Common myeloid progenitor, CD34-positive (primary cell): ENCODE data around the gene SLC37A4.
"Not testable (repeated sequence)": the region's sequence is repeated elsewhere in the genome, so short reads cannot be mapped to it uniquely, and the experiment has no call there.

ENCODE experiments used
- CTCF ChIA-PET: fragments of 350-600 bp; sonication (Branson Sonifier 250); formaldehyde crosslinking; loops from one replicate; lab custom pipeline; 2021; ENCODE audit warnings: antibody characterized with exemption; lab: Charles Lee
- POLR2A ChIA-PET: fragments of 350-600 bp; sonication (Branson Sonifier 250); formaldehyde crosslinking; loops from one replicate; lab custom pipeline; 2021; ENCODE audit warnings: antibody characterized with exemption; lab: Charles Lee
- DNase-seq, 3 donors: peaks; one replicate each; pipeline versions ENCODE4 v3.0.0 to v3.0.0-alpha.2; 2013
- H3K27ac ChIP-seq, 2 experiments: 1 replicate in 1 of 2; 2 replicates in 1 of 2; pipeline ENCODE4 v1.7.0; 2013; ENCODE audit warnings: inconsistent platforms in 2 of 2, low read length in 2 of 2, mild to moderate bottlenecking in 2 of 2, low read depth in 1 of 2, moderate library complexity in 1 of 2; ENCODE audit not compliant: severe bottlenecking in 2 of 2, insufficient read depth in 1 of 2, poor library complexity in 1 of 2
- H3K27me3 ChIP-seq, 5 experiments: replicated peaks in 2 of 5; 1 replicate in 3 of 5; 2 replicates in 2 of 5; pipeline versions ENCODE4 v1.6.1 to v1.7.0; 2013; ENCODE audit warnings: low read length in 4 of 5, mild to moderate bottlenecking in 2 of 5, moderate library complexity in 2 of 5, inconsistent platforms in 1 of 5; ENCODE audit not compliant: insufficient read depth in 5 of 5, control insufficient read depth in 4 of 5
- H3K36me3 ChIP-seq, 4 experiments: 1 replicate in 2 of 4; 2 replicates in 2 of 4; pipeline versions ENCODE4 v1.6.1 to v1.7.0; 2013; ENCODE audit warnings: low read length in 3 of 4, control low read depth in 1 of 4, mild to moderate bottlenecking in 1 of 4; ENCODE audit not compliant: control insufficient read depth in 4 of 4, insufficient read depth in 4 of 4
- H3K4me1 ChIP-seq, 4 experiments: 1 replicate in 3 of 4; 2 replicates in 1 of 4; pipeline versions ENCODE4 v1.6.1 to v1.7.1; 2013; ENCODE audit warnings: low read length in 3 of 4, mild to moderate bottlenecking in 3 of 4, control low read depth in 1 of 4, inconsistent platforms in 1 of 4, moderate library complexity in 1 of 4; ENCODE audit not compliant: control insufficient read depth in 4 of 4, insufficient read depth in 4 of 4; ENCODE audit errors: control extremely low read depth in 1 of 4
- H3K4me3 ChIP-seq, 7 experiments: 1 replicate in 4 of 7; 2 replicates in 3 of 7; pipeline versions ENCODE4 v1.5.1 to v1.7.0; 2013; ENCODE audit warnings: mild to moderate bottlenecking in 7 of 7, low read length in 6 of 7, moderate library complexity in 6 of 7, inconsistent platforms in 2 of 7, low read depth in 2 of 7, control low read depth in 1 of 7; ENCODE audit not compliant: insufficient read depth in 4 of 7, control insufficient read depth in 1 of 7; ENCODE audit errors: extremely low read depth in 1 of 7
- H3K9me3 ChIP-seq, 5 experiments: 1 replicate in 4 of 5; 2 replicates in 1 of 5; pipeline versions ENCODE4 v1.6.1 to v1.7.1; 2013; ENCODE audit warnings: low read length in 4 of 5, mild to moderate bottlenecking in 2 of 5, inconsistent platforms in 1 of 5, low read depth in 1 of 5, moderate library complexity in 1 of 5; ENCODE audit not compliant: control insufficient read depth in 4 of 5, insufficient read depth in 2 of 5; ENCODE audit errors: control extremely low read depth in 1 of 5
- WGBS: methylation state at CpG from one replicate; pipeline ENCODE4 v1.1.5; 2013; ENCODE audit not compliant: insufficient coverage; 5-methylcytosine and 5-hydroxymethylcytosine counted together

Gene SLC37A4

GRCh38 chr11:119061256-119061655 lies 30.6 kb upstream of the SLC37A4 start:
- Histone ChIP-seq H3K4me3 (no peak overlapping the region), H3K27ac (no peak overlapping the region), H3K36me3 (peaks cover 0 to 3% (median 0%) of the 10 kb centered on the region in 4 experiments), H3K27me3 (no peaks in the 10 kb centered on the region), H3K4me1 (peaks cover 2 to 21% (median 14%) of the 10 kb centered on the region in 4 experiments), H3K9me3 (no peaks in the 10 kb centered on the region)
- DNase-seq = no peak
- 100% methylated on average over 2 of the region's 3 CpGs for WGBS
- ChIA-PET CTCF (interaction anchor here (1.0 to 1.1 kb wide), 2 partner anchors 34 to 35 kb away, joined by 3 read pairs; a partner anchor contains a TSS), POLR2A (no interaction called here)

- not testable (repeated sequence) for H3K9me3 ChIP-seq, H3K27me3 ChIP-seq, H3K27ac ChIP-seq, H3K4me3 ChIP-seq, DNase-seq
- POLR2A ChIA-PET = interaction anchor here (4.9 kb wide), 1 partner anchor 8 kb away, joined by 36 read pairs; the partner anchor contains the start of gene VPS11
- 100% methylated on average over 5 of the region's 35 CpGs for WGBS
- CTCF ChIA-PET = interaction anchor here (1.3 kb wide), 1 partner anchor 38 kb away, joined by 3 read pairs; no protein-coding TSS in a partner anchor
- H3K36me3 ChIP-seq = peaks cover 3 to 16% (median 12%) of the 10 kb centered on the region in 4 experiments
- H3K4me1 ChIP-seq = peaks cover 4 to 22% (median 19%) of the 10 kb centered on the region in 4 experiments
These were observed 28.5 kb upstream of the SLC37A4 start for GRCh38 chr11:119059128-119059527.

DNA sequence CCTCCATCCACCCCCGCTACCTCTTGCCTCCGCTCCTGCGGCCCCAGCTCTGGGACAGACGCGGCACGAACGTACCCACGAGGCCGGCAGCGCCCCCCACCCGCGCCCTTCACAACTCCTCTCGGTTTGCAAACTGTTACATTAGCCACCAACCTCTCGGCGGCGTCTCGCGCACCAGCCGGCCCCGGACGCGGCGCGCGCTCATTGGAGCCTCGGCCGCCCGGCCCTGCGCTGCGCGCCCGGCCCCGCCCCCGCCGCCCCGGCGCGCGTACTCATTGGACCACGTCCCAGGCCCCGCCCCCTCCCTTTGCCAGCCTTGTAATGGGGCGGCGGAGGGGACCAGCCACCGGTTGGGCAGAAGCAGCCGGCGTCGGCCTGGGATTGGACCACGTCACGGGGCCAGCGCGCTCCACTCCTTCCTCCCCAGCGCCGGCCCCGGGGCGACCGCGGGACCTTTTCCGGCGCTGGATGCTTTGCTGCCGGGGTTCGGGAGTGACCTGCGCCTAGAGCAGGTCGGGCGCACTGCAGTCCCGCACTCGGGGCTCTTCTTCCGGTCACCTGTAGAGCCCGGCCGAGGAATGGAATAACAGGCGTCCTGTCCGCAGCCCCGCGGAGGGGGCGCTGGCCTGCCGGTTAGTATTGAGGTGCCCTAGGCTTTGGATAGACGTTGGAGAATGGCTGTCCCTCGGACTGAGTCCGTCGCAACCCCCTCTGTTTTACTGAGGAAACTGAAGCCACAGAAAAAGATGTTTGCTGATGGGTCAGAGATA lies 26.5 kb upstream of the SLC37A4 start, which contains the start of gene HYOU1:
TSS of gene HYOU1 (minus strand) at position 206 of the 770 bp plus-strand sequence. CDS start 1,045 bp downstream, outside the sequence.
- POLR2A ChIA-PET = interaction anchor here (1.0 to 4.9 kb wide), 7 partner anchors 10 to 45 kb away, joined by 3 to 36 read pairs (median 9); partner anchors contain the start of genes DPAGT1, RPS25, TRAPPC4 and VPS11
- peak; percentile 96 to 98 (median 98) for DNase-seq
- H3K9me3 ChIP-seq = no peaks in the 10 kb centered on the region
- H3K27me3 ChIP-seq = no peaks in the 10 kb centered on the region
- peak within 1 kb of the TSS; percentile 89 to 95 for H3K27ac ChIP-seq
- peaks cover 4 to 22% (median 19%) of the 10 kb centered on the region in 4 experiments for H3K4me1 ChIP-seq
- H3K36me3 ChIP-seq = peaks cover 10 to 35% (median 29%) of the 10 kb centered on the region in 4 experiments
- WGBS = under 1% methylated on average over 70 of the region's 79 CpGs
- CTCF ChIA-PET = interaction anchor here (0.8 to 5.1 kb wide), 11 partner anchors 9 to 139 kb away, joined by 3 to 36 read pairs (median 5); partner anchors contain the start of genes SLC37A4 and VPS11
- H3K4me3 ChIP-seq = peak within 1 kb of the TSS; percentile 63 to 92 (median 79)

GRCh38 chr11:119056421-119056999 lies 25.8 kb upstream of the SLC37A4 start:
- no peaks in the 10 kb centered on the region for H3K27me3 ChIP-seq
- ChIA-PET POLR2A (interaction anchor here (1.0 to 4.9 kb wide), 9 partner anchors 9 to 46 kb away, joined by 3 to 36 read pairs (median 9); partner anchors contain the start of genes DPAGT1, RPS25, TRAPPC4 and VPS11), CTCF (interaction anchor here (0.8 to 5.1 kb wide), 17 partner anchors 9 to 144 kb away, joined by 3 to 36 read pairs (median 4); partner anchors contain the start of genes SLC37A4 and VPS11)
- H3K4me1 ChIP-seq = peaks cover 4 to 22% (median 19%) of the 10 kb centered on the region in 4 experiments
- H3K9me3 ChIP-seq = no peaks in the 10 kb centered on the region
- H3K36me3 ChIP-seq = peaks cover 10 to 42% (median 35%) of the 10 kb centered on the region in 4 experiments
- peak; percentile 9 to 54 (median 46) for DNase-seq
- peak overlapping the region; percentile 89 to 95 for H3K27ac ChIP-seq
- H3K4me3 ChIP-seq = peak overlapping the region; percentile 46 to 86 (median 79)
- 0% methylated on average over 30 of the region's 48 CpGs for WGBS

- Histone ChIP-seq H3K9me3 (no peaks in the 10 kb centered on the region), H3K36me3 (peaks cover 10 to 48% (median 40%) of the 10 kb centered on the region in 4 experiments), H3K27ac (peak overlapping the region; percentile 89 to 95), H3K4me3 (peak overlapping the region; percentile 46 to 86 (median 79)), H3K27me3 (no peaks in the 10 kb centered on the region), H3K4me1 (peaks cover 4 to 22% (median 19%) of the 10 kb centered on the region in 4 experiments)
- 78% methylated on average over 1 of the region's 6 CpGs for WGBS
- ChIA-PET POLR2A (interaction anchor here (1.0 to 4.9 kb wide), 8 partner anchors 10 to 39 kb away, joined by 3 to 36 read pairs (median 8); partner anchors contain the start of genes RPS25, TRAPPC4 and VPS11), CTCF (interaction anchor here (0.6 to 5.1 kb wide), 20 partner anchors 8 to 144 kb away, joined by 3 to 36 read pairs (median 4); partner anchors contain the start of gene VPS11)
- DNase-seq = peak; percentile 71 to 77 (median 72)
These were observed 25.2 kb upstream of the SLC37A4 start for GRCh38 chr11:119055901-119056300.

GRCh38 chr11:119054418-119054817 lies 23.7 kb upstream of the SLC37A4 start:
- no peak for DNase-seq
- H3K9me3 ChIP-seq = no peaks in the 10 kb centered on the region
- CTCF ChIA-PET = interaction anchor here (0.7 to 5.1 kb wide), 6 partner anchors 10 to 45 kb away, joined by 3 to 36 read pairs (median 4); partner anchors contain the start of gene VPS11
- H3K27me3 ChIP-seq = no peaks in the 10 kb centered on the region
- POLR2A ChIA-PET = interaction anchor here (0.7 to 2.2 kb wide), 4 partner anchors 9 to 34 kb away, joined by 3 to 15 read pairs (median 4); no protein-coding TSS in a partner anchor
- 97% methylated on average over 10 of the region's 10 CpGs for WGBS
- peaks cover 10 to 59% (median 48%) of the 10 kb centered on the region in 4 experiments for H3K36me3 ChIP-seq
- H3K4me3 ChIP-seq = no peak overlapping the region
- H3K4me1 ChIP-seq = peaks cover 4 to 22% (median 19%) of the 10 kb centered on the region in 4 experiments
- H3K27ac ChIP-seq = no peak overlapping the region
